GM04503 (cell line): ENCODE data around the gene GALNT11.
A peak's percentile ranks its signal among the peaks of the same experiment; 100 is the strongest.

Experiments used
- DNase-seq: peaks from one replicate; pipeline ENCODE4 v3.0.0-alpha.2; 2012; ENCODE audit warnings: low read depth

Gene GALNT11

GRCh38 chr7:152117356-152117755, 91.9 kb downstream of the GALNT11 start:
- DNase-seq: no peak

DNA sequence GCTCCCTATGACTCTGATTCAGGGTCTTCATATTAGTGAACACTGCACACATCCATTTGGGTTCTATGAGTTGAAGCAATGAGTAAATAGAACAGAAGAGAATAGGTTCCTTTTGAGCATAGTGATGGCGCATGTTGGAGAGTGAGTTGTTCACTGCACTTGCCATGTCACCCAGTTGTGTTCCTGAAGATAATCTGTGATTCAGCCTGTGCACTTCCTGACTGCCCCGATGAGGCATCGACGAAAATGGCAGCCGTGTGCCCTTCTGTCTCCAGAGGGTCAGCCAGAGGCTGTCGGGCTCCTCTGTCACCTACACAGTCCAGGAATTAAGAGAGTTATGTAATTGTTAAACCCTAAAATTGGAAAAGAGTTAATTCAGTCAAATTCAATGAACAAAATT, 94.7 kb downstream of the GALNT11 start:
- DNase-seq: no peak

DNA sequence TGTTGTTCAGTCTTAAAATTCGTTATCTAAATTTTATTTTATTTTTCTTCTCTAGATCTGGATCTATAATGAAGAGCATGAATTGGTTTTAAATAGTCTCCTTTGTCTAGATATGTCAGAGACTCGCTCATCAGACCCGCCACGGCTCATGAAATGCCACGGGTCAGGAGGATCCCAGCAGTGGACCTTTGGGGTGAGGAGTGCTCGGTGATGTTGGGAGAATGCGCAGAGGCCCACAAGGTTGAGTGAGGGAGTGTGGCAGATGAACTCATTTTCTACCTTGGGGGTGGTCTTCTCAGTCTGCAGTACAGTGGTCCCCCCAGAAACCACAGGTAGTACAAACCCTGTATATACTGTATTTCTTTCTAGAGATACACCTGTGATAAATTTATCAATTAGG, 95.3 kb downstream of the GALNT11 start:
- DNase-seq: no peak

GRCh38 chr7:152121432-152121831, 96.0 kb downstream of the GALNT11 start:
- no peak for DNase-seq

DNA sequence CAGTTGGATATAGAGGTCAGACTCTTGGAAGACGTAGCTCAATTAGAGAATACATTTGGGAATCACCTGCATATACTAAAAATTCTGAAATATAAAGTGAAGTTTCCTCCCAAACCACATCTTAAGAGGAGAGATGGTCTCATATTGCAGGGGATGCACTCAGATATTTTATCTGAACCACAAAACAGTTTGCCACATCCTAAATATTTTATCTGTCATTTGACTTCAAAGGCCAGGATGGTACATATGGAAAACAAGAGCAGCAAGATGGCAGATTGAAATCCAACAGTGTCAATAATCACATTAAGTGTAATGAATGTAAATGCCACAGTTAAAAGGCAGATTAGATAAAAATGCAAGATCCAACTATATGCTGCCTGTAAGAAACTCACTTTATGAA, 97.1 kb downstream of the GALNT11 start:
- no peak for DNase-seq

DNA sequence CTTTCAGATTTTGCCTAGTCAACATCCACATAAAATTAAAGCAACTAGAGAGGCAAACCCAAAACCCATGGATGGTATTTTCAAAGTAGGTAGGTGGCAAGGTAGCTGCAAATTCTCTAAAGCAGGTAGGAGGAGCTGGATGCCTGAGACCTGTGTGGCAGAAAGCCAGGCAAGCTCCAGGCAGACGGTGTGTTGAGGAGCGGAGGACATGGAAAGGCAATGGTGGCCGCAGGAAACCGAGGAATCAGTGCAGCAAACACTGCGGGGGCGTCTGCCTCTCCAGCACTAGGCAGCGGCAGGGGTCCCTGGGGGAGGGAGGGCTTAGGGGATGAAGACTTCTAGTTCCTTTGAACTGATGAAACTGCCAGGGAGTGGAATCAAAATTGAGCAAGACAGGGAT, 101.3 kb downstream of the GALNT11 start:
- DNase-seq: no peak

DNA sequence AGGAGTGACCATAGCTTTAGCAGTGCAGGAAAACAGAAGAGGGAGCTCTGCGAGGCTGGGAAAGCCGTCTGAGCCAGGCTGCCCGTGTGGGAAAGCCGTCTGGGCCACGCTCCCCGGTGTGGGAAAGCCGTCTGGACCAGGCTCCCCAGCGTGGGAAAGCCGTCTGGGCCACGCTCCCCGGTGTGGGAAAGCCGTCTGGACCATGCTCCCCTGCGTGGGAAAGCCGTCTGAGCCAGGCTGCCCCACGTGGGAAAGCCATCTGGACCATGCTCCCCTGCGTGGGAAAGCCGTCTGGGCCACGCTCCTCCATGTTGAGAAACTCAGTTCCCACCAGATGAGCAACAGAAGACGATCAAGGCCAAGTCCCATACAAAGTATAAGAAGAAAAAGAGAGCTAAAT, 101.8 kb downstream of the GALNT11 start:
- DNase-seq: no peak

DNA sequence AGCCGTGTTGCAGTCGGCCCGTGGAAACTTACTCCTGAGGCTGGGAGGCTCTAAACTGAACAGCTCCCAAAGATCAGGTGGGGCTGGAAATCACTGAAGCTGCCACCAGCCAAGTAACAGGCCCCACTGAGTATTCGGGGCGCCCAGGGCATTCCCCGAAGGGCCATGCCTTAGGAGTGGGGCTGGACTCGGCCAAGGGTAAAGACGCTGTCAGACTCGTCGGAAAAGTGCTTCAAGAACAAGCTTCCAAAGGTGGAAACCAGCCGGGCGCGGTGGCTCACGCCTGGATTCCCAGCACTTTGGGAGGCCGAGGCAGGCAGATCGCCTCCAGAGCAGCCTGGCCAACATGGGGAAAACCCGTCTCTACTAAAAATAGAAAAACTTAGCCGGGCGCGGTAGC, 102.8 kb downstream of the GALNT11 start:
- DNase-seq: no peak

- no peak for DNase-seq
These were observed 103.4 kb downstream of the GALNT11 start for GRCh38 chr7:152128741-152129461.

- DNase-seq: no peak
These were observed 104.2 kb downstream of the GALNT11 start for GRCh38 chr7:152129682-152130081.

GRCh38 chr7:152130658-152131590, 105.5 kb downstream of the GALNT11 start:
- DNase-seq: no peak

- DNase-seq: no peak
These were observed 106.6 kb downstream of the GALNT11 start for GRCh38 chr7:152131981-152132494.

DNA sequence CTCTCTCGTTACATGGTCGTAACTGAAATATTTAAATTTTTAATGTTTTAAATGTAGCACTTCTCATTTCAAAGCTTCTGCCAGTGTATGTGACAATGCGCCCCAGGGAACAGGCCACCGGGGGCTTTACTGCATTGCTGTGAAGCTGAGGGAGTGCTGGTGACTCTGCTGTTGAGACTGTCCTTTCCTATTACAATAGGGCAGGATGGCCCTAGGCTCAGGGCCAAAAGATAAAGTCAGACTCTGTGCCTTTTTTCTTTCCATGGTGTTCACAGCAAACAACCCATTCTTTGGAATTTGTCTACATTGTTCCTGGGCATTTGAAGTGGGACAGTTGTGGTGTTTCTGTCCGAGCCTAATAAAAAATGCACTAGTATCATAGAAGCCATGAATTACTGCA, 107.3 kb downstream of the GALNT11 start:
- DNase-seq: no peak

DNA sequence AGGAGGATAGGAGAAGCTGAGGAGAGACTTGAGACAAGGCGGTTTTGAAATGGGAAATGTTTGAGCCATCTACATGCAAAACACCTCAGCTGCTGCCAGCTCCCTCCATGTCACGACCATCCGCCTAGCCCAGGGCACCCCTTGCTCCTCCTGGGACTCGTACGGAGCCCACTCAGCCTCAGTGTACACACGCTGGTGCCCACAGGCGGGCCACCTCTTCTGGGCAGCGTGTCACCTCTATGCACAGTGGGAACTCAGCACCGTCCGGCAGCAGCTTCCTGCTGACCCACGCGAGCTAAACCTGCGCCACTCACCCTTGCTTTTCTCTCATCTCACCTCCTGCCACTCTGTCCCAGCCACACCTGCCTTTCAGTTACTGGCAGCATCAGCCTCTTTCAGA, 108.3 kb downstream of the GALNT11 start:
- no peak for DNase-seq

- DNase-seq: no peak
These were observed 111.2 kb downstream of the GALNT11 start for GRCh38 chr7:152136686-152137085.

GRCh38 chr7:152137476-152138025, 112.1 kb downstream of the GALNT11 start:
- no peak for DNase-seq

GRCh38 chr7:152140067-152140466, 114.6 kb downstream of the GALNT11 start:
- no peak for DNase-seq

- DNase-seq: no peak
These were observed 115.1 kb downstream of the GALNT11 start for GRCh38 chr7:152140560-152140959.

DNA sequence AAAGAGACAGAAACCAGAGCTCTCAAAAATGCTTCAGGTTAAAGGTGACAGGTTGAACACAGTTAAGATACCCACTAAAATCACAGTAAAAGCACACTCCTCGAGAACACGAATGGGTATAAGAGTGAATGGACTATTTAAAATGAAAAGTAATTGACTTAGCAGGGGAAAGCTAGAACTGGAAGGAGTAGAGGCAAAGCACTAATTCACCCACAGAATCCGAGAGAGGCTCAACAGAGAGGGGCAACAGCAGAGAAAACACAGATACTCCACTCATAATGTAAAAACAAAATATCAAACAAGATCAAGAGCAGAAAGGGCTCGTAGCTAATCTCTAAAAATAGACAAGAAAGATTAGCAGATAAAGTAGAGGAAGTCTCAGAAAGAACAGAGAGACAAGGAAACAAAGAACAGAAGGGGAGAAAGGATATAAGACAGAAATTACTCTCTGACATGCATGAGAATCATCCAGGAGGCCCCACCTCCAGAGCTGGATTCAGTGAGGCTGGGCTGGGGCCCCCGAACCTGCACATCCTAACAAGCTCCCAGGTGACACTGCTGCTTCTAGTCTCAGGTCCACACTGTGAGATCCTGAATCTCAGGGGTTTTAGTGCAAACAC, 117.6 kb downstream of the GALNT11 start:
- no peak for DNase-seq

DNA sequence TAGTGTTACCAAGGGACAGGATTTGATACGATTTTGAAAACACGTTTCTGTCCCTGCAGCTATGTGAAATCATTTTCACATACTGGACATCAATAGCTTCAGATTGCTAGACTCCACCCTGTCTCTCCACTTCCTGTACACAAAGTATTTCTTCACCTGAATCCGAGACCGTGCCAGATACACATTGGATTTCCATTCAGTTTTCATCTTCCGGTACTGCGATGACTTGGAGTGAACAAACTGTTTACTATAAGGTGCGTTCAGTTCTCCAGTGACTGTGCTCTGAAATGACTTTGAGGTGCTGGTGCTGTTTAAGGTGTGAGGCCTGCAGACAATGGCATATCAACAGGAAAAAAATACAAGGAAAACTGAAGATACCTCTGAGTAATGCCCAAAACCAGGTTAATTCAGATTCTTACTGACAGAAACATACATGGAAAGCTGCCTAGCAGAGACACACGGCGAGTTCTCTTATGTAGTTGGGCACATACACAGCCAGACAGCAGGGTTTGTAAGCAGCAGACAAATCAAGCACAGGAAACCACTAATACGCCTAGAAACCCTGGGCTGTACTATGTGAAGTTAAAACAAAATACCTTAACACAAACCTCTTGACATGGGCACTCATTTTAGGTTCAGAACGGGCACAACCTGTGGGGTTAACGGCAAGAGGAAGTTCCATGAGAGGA, 119.2 kb downstream of the GALNT11 start:
- DNase-seq: no peak

DNA sequence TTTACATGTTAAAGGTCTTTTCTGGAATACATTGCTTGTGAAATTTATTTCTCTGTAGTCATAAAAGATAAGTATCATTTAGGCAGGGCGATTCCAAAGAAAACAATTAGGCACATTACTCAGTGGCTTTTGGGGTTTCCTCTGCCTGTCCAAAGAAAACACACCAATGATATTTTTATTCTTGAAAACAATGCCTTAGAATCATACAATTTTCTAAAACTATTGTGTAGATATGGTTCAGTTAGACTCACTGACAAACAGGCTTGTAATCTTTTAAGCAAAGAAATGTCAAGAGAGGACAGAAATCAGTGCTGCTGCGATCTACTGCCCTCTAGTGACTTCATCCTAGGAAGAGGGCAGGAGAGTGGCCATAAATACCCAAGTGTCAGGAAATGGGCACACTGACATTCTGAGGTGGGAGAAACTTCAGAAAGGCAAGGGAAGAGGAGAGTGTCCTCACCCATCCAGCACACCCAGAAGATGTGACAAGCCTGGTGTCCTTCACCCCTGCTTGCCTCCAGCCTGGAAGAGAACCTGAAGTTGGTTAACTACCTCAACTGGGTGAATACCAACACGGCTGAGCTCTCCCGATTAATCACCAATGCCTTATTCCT, 120.5 kb downstream of the GALNT11 start:
- DNase-seq: peak; percentile 22
